ENCODE results near the gene PALS1. TPM values are rescaled to one million over a fixed set of nuclear protein-coding genes. Genes with fewer than 3 reads are reported as not detected.

Gene PALS1
- 10 to 100 TPM; 24.9 to 26.8 TPM for total RNA-seq
- 10 to 100 TPM in 1 of 2 donors, 1 to 10 TPM in 1; 7.4 to 10.4 TPM for polyA plus RNA-seq
- long read RNA-seq, donor 1, full-length matches to known transcripts = 2 of 22 reads
- long read RNA-seq, donor 1, partial matches to known transcripts = 12 of 22 reads
- long read RNA-seq, donor 1, other reads (novel, unspliced or antisense) = 8 of 22 reads
- long read RNA-seq, donor 2, full-length matches to known transcripts = 3 of 15 reads
- long read RNA-seq, donor 2, partial matches to known transcripts = 4 of 15 reads
- long read RNA-seq, donor 2, other reads (novel, unspliced or antisense) = 8 of 15 reads

- H3K27ac ChIP-seq (ENCODE audit: low read depth in 1 of 2, low read length in 2 of 2) = peak within 1 kb of the TSS in 1 of 2 donors; percentile 74
- H3K9me3 ChIP-seq (ENCODE audit: control insufficient read depth, low read length) = no peaks in the 10 kb centered on the region
- H3K27me3 ChIP-seq (ENCODE audit: control insufficient read depth in 1 of 2, insufficient read depth in 2 of 2, low read length in 1 of 2) = no peaks in the 10 kb centered on the region
- intact Hi-C loops (cut with DNase I) = loop anchor here (5.0 to 10.0 kb wide), 3 partner anchors 57 to 729 kb away; partner anchors contain the start of genes EIF2S1 (in 1 of the 2) and GARIN2 (in 1 of the 2)
- H3K36me3 ChIP-seq (ENCODE audit: control insufficient read depth in 1 of 2, insufficient read depth in 2 of 2, low read length in 1 of 2) = no peaks in the 10 kb centered on the region
- ATAC-seq (ENCODE audit: low FRiP score) = peak; percentile 66
- peak within 1 kb of the TSS; percentile 60 to 76 for H3K4me3 ChIP-seq (ENCODE audit: low read length in 2 of 2)
- no peaks in the 10 kb centered on the region for H3K4me1 ChIP-seq (ENCODE audit: control insufficient read depth in 1 of 2, insufficient read depth in 2 of 2, low read length in 2 of 2)
- 0 to 1% methylated on average over 64 of the region's 64 CpGs for WGBS, 2 donors
- peak; percentile 70 to 82 for DNase-seq
These were observed at the start of gene PALS1 for GRCh38 chr14:67241411-67242167. PALS1 (plus strand) TSS chr14:67241435; CDS start chr14:67279171, 37,736 bp downstream.

GRCh38 chr14:67191768-67192290 is 49.4 kb upstream of the PALS1 start:
- no peaks in the 10 kb centered on the region for H3K4me1 ChIP-seq (ENCODE audit: control insufficient read depth in 1 of 2, insufficient read depth in 2 of 2, low read length in 2 of 2)
- ATAC-seq (ENCODE audit: low FRiP score) = no peak
- no peak overlapping the region for H3K27ac ChIP-seq (ENCODE audit: low read depth in 1 of 2, low read length in 2 of 2)
- DNase-seq = no peak
- 67 to 71% methylated on average over 8 of the region's 8 CpGs for WGBS, 2 donors
- no peak overlapping the region for H3K4me3 ChIP-seq (ENCODE audit: low read length in 2 of 2)
- H3K27me3 ChIP-seq (ENCODE audit: control insufficient read depth in 1 of 2, insufficient read depth in 2 of 2, low read length in 1 of 2) = no peaks in the 10 kb centered on the region
- no peaks in the 10 kb centered on the region for H3K36me3 ChIP-seq (ENCODE audit: control insufficient read depth in 1 of 2, insufficient read depth in 2 of 2, low read length in 1 of 2)
- intact Hi-C loops (cut with DNase I) = no loop called here
- H3K9me3 ChIP-seq (ENCODE audit: control insufficient read depth, low read length) = no peaks in the 10 kb centered on the region

GRCh38 chr14:67192366-67192765 is 48.9 kb upstream of the PALS1 start:
- no peak overlapping the region for H3K4me3 ChIP-seq (ENCODE audit: low read length in 2 of 2)
- ATAC-seq (ENCODE audit: low FRiP score) (no peak), DNase-seq (no peak)
- no peak overlapping the region for H3K27ac ChIP-seq (ENCODE audit: low read depth in 1 of 2, low read length in 2 of 2)
- whole genome bisulfite sequencing, 2 donors = 80 to 85% methylated on average over 2 of the region's 2 CpGs
- no peaks in the 10 kb centered on the region for H3K4me1 ChIP-seq (ENCODE audit: control insufficient read depth in 1 of 2, insufficient read depth in 2 of 2, low read length in 2 of 2)
- H3K9me3 ChIP-seq (ENCODE audit: control insufficient read depth, low read length) = no peaks in the 10 kb centered on the region
- intact Hi-C loops (cut with DNase I) = no loop called here
- no peaks in the 10 kb centered on the region for H3K36me3 ChIP-seq (ENCODE audit: control insufficient read depth in 1 of 2, insufficient read depth in 2 of 2, low read length in 1 of 2)
- no peaks in the 10 kb centered on the region for H3K27me3 ChIP-seq (ENCODE audit: control insufficient read depth in 1 of 2, insufficient read depth in 2 of 2, low read length in 1 of 2)

GRCh38 chr14:67195279-67195678 is 46.0 kb upstream of the PALS1 start:
- Histone ChIP-seq H3K9me3 (ENCODE audit: control insufficient read depth, low read length) (no peaks in the 10 kb centered on the region), H3K4me1 (ENCODE audit: control insufficient read depth in 1 of 2, insufficient read depth in 2 of 2, low read length in 2 of 2) (no peaks in the 10 kb centered on the region), H3K27me3 (ENCODE audit: control insufficient read depth in 1 of 2, insufficient read depth in 2 of 2, low read length in 1 of 2) (no peaks in the 10 kb centered on the region), H3K27ac (ENCODE audit: low read depth in 1 of 2, low read length in 2 of 2) (no peak overlapping the region), H3K36me3 (ENCODE audit: control insufficient read depth in 1 of 2, insufficient read depth in 2 of 2, low read length in 1 of 2) (no peaks in the 10 kb centered on the region), H3K4me3 (ENCODE audit: low read length in 2 of 2) (no peak overlapping the region)
- 33 to 44% methylated on average over 2 of the region's 2 CpGs for WGBS, 2 donors
- no peak for DNase-seq
- intact Hi-C loops (cut with DNase I) = no loop called here
- no peak for ATAC-seq (ENCODE audit: low FRiP score)

GRCh38 chr14:67199016-67199415 is 42.2 kb upstream of the PALS1 start:
- Histone ChIP-seq H3K27ac (ENCODE audit: low read depth in 1 of 2, low read length in 2 of 2) (no peak overlapping the region), H3K36me3 (ENCODE audit: control insufficient read depth in 1 of 2, insufficient read depth in 2 of 2, low read length in 1 of 2) (no peaks in the 10 kb centered on the region), H3K4me1 (ENCODE audit: control insufficient read depth in 1 of 2, insufficient read depth in 2 of 2, low read length in 2 of 2) (no peaks in the 10 kb centered on the region), H3K9me3 (ENCODE audit: control insufficient read depth, low read length) (no peaks in the 10 kb centered on the region), H3K4me3 (ENCODE audit: low read length in 2 of 2) (no peak overlapping the region), H3K27me3 (ENCODE audit: control insufficient read depth in 1 of 2, insufficient read depth in 2 of 2, low read length in 1 of 2) (no peaks in the 10 kb centered on the region)
- WGBS, 2 donors = 91 to 92% methylated on average over 6 of the region's 6 CpGs
- ATAC-seq (ENCODE audit: low FRiP score) (no peak), DNase-seq (no peak)
- intact Hi-C loops (cut with DNase I) = no loop called here

- DNase-seq (no peak), ATAC-seq (ENCODE audit: low FRiP score) (no peak)
- 88 to 89% methylated on average over 8 of the region's 8 CpGs for WGBS, 2 donors
- Histone ChIP-seq H3K27ac (ENCODE audit: low read depth in 1 of 2, low read length in 2 of 2) (no peak overlapping the region), H3K9me3 (ENCODE audit: control insufficient read depth, low read length) (no peaks in the 10 kb centered on the region), H3K36me3 (ENCODE audit: control insufficient read depth in 1 of 2, insufficient read depth in 2 of 2, low read length in 1 of 2) (no peaks in the 10 kb centered on the region), H3K4me1 (ENCODE audit: control insufficient read depth in 1 of 2, insufficient read depth in 2 of 2, low read length in 2 of 2) (no peaks in the 10 kb centered on the region), H3K4me3 (ENCODE audit: low read length in 2 of 2) (no peak overlapping the region), H3K27me3 (ENCODE audit: control insufficient read depth in 1 of 2, insufficient read depth in 2 of 2, low read length in 1 of 2) (no peaks in the 10 kb centered on the region)
- intact Hi-C loops (cut with DNase I) = no loop called here
These were observed 33.4 kb upstream of the PALS1 start for GRCh38 chr14:67207810-67208209.

- no peaks in the 10 kb centered on the region for H3K27me3 ChIP-seq (ENCODE audit: control insufficient read depth in 1 of 2, insufficient read depth in 2 of 2, low read length in 1 of 2)
- WGBS, 2 donors = 60 to 70% methylated on average over 2 of the region's 2 CpGs
- H3K4me3 ChIP-seq (ENCODE audit: low read length in 2 of 2) = no peak overlapping the region
- ATAC-seq (ENCODE audit: low FRiP score) (no peak), DNase-seq (no peak)
- H3K4me1 ChIP-seq (ENCODE audit: control insufficient read depth in 1 of 2, insufficient read depth in 2 of 2, low read length in 2 of 2) = no peaks in the 10 kb centered on the region
- no peak overlapping the region for H3K27ac ChIP-seq (ENCODE audit: low read depth in 1 of 2, low read length in 2 of 2)
- no peaks in the 10 kb centered on the region for H3K9me3 ChIP-seq (ENCODE audit: control insufficient read depth, low read length)
- intact Hi-C loops (cut with DNase I) = no loop called here
- H3K36me3 ChIP-seq (ENCODE audit: control insufficient read depth in 1 of 2, insufficient read depth in 2 of 2, low read length in 1 of 2) = no peaks in the 10 kb centered on the region
These were observed 23.1 kb upstream of the PALS1 start for GRCh38 chr14:67218126-67218525.

GRCh38 chr14:67221248-67221981 is 19.8 kb upstream of the PALS1 start:
- no peak for DNase-seq
- Histone ChIP-seq H3K27ac (ENCODE audit: low read depth in 1 of 2, low read length in 2 of 2) (no peak overlapping the region), H3K4me1 (ENCODE audit: control insufficient read depth in 1 of 2, insufficient read depth in 2 of 2, low read length in 2 of 2) (no peaks in the 10 kb centered on the region), H3K36me3 (ENCODE audit: control insufficient read depth in 1 of 2, insufficient read depth in 2 of 2, low read length in 1 of 2) (no peaks in the 10 kb centered on the region), H3K4me3 (ENCODE audit: low read length in 2 of 2) (no peak overlapping the region), H3K9me3 (ENCODE audit: control insufficient read depth, low read length) (no peaks in the 10 kb centered on the region), H3K27me3 (ENCODE audit: control insufficient read depth in 1 of 2, insufficient read depth in 2 of 2, low read length in 1 of 2) (no peaks in the 10 kb centered on the region)
- no peak for ATAC-seq (ENCODE audit: low FRiP score)
- WGBS, 2 donors = 85 to 86% methylated on average over 6 of the region's 6 CpGs
- intact Hi-C loops (cut with DNase I) = no loop called here

All from aorta (tissue), 5 donors.